Kidney epithelial cell (primary cell): Measurements from ENCODE around the gene PLSCR2. TPM values are rescaled to one million over a fixed set of nuclear protein-coding genes. Genes with fewer than 3 reads are reported as not detected.

Experiments
- DNase-seq: peaks from one replicate; pipeline ENCODE4 v3.0.0-alpha.2; 2010; ENCODE audit warnings: low read depth
- H3K27me3 ChIP-seq: 2 replicates; pipeline ENCODE4 v1.6.0; 2011; ENCODE audit warnings: low read length; ENCODE audit not compliant: control insufficient read depth, insufficient read depth
- H3K36me3 ChIP-seq: 2 replicates; pipeline ENCODE4 v1.5.1; 2011; ENCODE audit warnings: low read length; ENCODE audit not compliant: control insufficient read depth, insufficient read depth
- H3K4me3 ChIP-seq: 2 replicates; pipeline ENCODE4 v1.5.1; 2011; ENCODE audit warnings: low read depth, mild to moderate bottlenecking, control low read depth, low read length
- total RNA-seq: library from RNA; depleted of rRNA; stranded (reverse); fragments of >200 nt; gene quantifications from 2 replicates; pipeline ENCODE4 v1.2.3, GENCODE V29; 2015
- TF ChIP-seq, protein P1 (sequence below): IDR thresholded peaks from 2 replicates; pipeline ENCODE4 v1.5.1; 2011; ENCODE audit warnings: mild to moderate bottlenecking, moderate library complexity, low read length, control low read depth, inconsistent platforms; ENCODE audit not compliant: insufficient read depth, poor library complexity, severe bottlenecking

PLSCR2 gene
- total RNA-seq, 1 donor from 2014 or later: not detected

DNA sequence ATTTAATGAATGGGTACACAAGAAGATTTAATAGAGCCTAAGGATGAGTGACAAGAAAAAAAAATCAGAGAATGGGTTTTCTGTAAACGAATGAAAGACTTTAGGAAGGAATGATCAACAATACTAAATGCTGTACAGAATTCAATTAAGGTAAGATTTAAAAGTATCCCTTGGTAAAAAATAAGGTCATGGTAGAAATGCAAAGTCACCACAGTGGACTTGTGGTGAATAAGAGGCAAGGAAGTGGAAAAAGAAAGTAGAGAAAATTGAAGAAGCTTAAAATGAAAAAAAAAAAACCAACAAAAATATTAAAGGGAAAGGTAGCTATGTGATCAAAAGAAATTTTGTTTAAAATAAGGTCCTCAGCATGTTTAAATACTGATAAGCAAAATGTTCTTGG, 82.4 kb downstream of the PLSCR2 start:
- DNase-seq: no peak
- no peak overlapping the region for H3K4me3 ChIP-seq
- no peaks in the 10 kb centered on the region for H3K36me3 ChIP-seq
- no peaks in the 10 kb centered on the region for H3K27me3 ChIP-seq
- TF ChIP-seq, protein P1, sequence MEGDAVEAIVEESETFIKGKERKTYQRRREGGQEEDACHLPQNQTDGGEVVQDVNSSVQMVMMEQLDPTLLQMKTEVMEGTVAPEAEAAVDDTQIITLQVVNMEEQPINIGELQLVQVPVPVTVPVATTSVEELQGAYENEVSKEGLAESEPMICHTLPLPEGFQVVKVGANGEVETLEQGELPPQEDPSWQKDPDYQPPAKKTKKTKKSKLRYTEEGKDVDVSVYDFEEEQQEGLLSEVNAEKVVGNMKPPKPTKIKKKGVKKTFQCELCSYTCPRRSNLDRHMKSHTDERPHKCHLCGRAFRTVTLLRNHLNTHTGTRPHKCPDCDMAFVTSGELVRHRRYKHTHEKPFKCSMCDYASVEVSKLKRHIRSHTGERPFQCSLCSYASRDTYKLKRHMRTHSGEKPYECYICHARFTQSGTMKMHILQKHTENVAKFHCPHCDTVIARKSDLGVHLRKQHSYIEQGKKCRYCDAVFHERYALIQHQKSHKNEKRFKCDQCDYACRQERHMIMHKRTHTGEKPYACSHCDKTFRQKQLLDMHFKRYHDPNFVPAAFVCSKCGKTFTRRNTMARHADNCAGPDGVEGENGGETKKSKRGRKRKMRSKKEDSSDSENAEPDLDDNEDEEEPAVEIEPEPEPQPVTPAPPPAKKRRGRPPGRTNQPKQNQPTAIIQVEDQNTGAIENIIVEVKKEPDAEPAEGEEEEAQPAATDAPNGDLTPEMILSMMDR: no peak

GRCh38 chr3:146384786-146385185, 84.6 kb downstream of the PLSCR2 start:
- no peak for DNase-seq
- no peaks in the 10 kb centered on the region for H3K27me3 ChIP-seq

More at GRCh38 chr3:146384786-146385185, 84.6 kb downstream of the PLSCR2 start:
- Histone ChIP-seq H3K36me3 (no peaks in the 10 kb centered on the region), H3K4me3 (no peak overlapping the region)
- TF ChIP-seq, protein P1: no peak

Other genes starting within 250 kb of the PLSCR2 start
- 1.7 and 3.6 TPM in 2 replicates for gene PLSCR4, start 218.5 kb downstream of the PLSCR2 start, total RNA-seq
- gene PLSCR1, start 75.0 kb upstream of the PLSCR2 start, total RNA-seq: 77.7 and 235 TPM in 2 replicates
- gene PLSCR5, start 135.8 kb upstream of the PLSCR2 start, total RNA-seq: not detected in 2 replicates